WTC11 (cell line): Measurements from ENCODE around the gene COMMD9. TPM values are rescaled to one million over a fixed set of nuclear protein-coding genes. Genes with fewer than 3 reads are reported as not detected.

Source experiments
- ATAC-seq: fragments of 200-7000 bp; cut with Tn5 transposase; 2 replicates; pipeline ENCODE4 v1.10.0; 2021; ENCODE audit warnings: mild to moderate bottlenecking, moderate library complexity
- CTCF ChIA-PET: fragments of 300-600 bp; sonication (Branson Sonifier 250); formaldehyde crosslinking; loops from one replicate; lab custom pipeline; 2021; ENCODE audit warnings: antibody characterized with exemption; lab: Charles Lee
- POLR2A ChIA-PET: fragments of 350-600 bp; sonication (Branson Sonifier 250); formaldehyde crosslinking; loops from one replicate; lab custom pipeline; 2021; ENCODE audit warnings: antibody characterized with exemption; lab: Charles Lee
- DNase-seq: peaks from one replicate; pipeline ENCODE4 v3.0.0; 2021; ENCODE audit warnings: low spot score
- H3K27ac Mint-ChIP-seq: 2 replicates; pipeline ENCODE4 v1.8.0; 2021; ENCODE audit warnings: mixed read lengths
- H3K27me3 Mint-ChIP-seq: 2 replicates; pipeline ENCODE4 v1.8.0; 2021; ENCODE audit warnings: low read depth, mild to moderate bottlenecking, moderate library complexity, mixed read lengths
- H3K36me3 Mint-ChIP-seq: 2 replicates; pipeline ENCODE4 v1.8.0; 2021; ENCODE audit warnings: mixed read lengths
- H3K4me1 Mint-ChIP-seq: 2 replicates; pipeline ENCODE4 v1.8.0; 2022; ENCODE audit warnings: mixed read lengths
- H3K4me3 Mint-ChIP-seq: 2 replicates; pipeline ENCODE4 v1.8.0; 2021; ENCODE audit warnings: mild to moderate bottlenecking, moderate library complexity, mixed read lengths
- H3K9me3 Mint-ChIP-seq: 2 replicates; pipeline ENCODE4 v1.8.0; 2021; ENCODE audit warnings: mixed read lengths
- FOXJ3 ChIP-seq: sonication (generic); formaldehyde crosslinking; IDR thresholded peaks from 2 replicates; pipeline ENCODE4 v1.9.0; 2021; ENCODE audit warnings: missing genetic modification reagents, mild to moderate bottlenecking, borderline replicate concordance
- GRHL2 ChIP-seq: fragments of 250-450 bp; sonication (Bioruptor Pico); IDR thresholded peaks from 2 replicates; pipeline ENCODE4 v1.8.0; 2022; ENCODE audit warnings: mild to moderate bottlenecking, moderate library complexity; ENCODE audit not compliant: insufficient replicate concordance, severe bottlenecking
- JAZF1 ChIP-seq: fragments of 250-450 bp; sonication (Bioruptor Pico); IDR thresholded peaks from 2 replicates; pipeline ENCODE4 v1.9.0; 2021; ENCODE audit warnings: moderate library complexity, mild to moderate bottlenecking, inconsistent platforms
- SMAD3 ChIP-seq: sonication (generic); formaldehyde crosslinking; IDR thresholded peaks from 2 replicates; pipeline ENCODE4 v1.8.0; 2022; ENCODE audit warnings: missing genetic modification reagents, mild to moderate bottlenecking, borderline replicate concordance
- TP53 ChIP-seq: sonication (generic); formaldehyde crosslinking; IDR thresholded peaks from 2 replicates; pipeline ENCODE4 v1.8.1; 2023; ENCODE audit warnings: mild to moderate bottlenecking, missing genetic modification reagents
- ZBTB21 ChIP-seq: sonication (generic); formaldehyde crosslinking; IDR thresholded peaks from 2 replicates; pipeline ENCODE4 v1.8.1; 2023; ENCODE audit warnings: mild to moderate bottlenecking, missing genetic modification reagents, borderline replicate concordance
- ZNF219 ChIP-seq: sonication (generic); formaldehyde crosslinking; IDR thresholded peaks from 2 replicates; pipeline ENCODE4 v1.8.0; 2023; ENCODE audit warnings: missing genetic modification reagents, mild to moderate bottlenecking, borderline replicate concordance
- ZNF232 ChIP-seq: sonication (generic); formaldehyde crosslinking; IDR thresholded peaks from 2 replicates; pipeline ENCODE4 v1.8.0; 2022; ENCODE audit warnings: mild to moderate bottlenecking, missing genetic modification reagents
- ZNF416 ChIP-seq: fragments of 250-450 bp; sonication (Bioruptor Pico); IDR thresholded peaks from 2 replicates; pipeline ENCODE4 v1.9.0; 2021; ENCODE audit warnings: mild to moderate bottlenecking, inconsistent platforms
- ZNF423 ChIP-seq: fragments of 250-450 bp; sonication (Bioruptor Pico); IDR thresholded peaks from 2 replicates; pipeline ENCODE4 v2.1.2; 2022; ENCODE audit warnings: mild to moderate bottlenecking, moderate library complexity
- total RNA-seq: library from RNA; stranded (reverse); gene quantifications from 3 replicates; pipeline ENCODE4 v1.2.3, GENCODE V29; 2021
- TF ChIP-seq, protein P1 (sequence below): sonication (generic); formaldehyde crosslinking; IDR thresholded peaks from 2 replicates; pipeline ENCODE4 v1.8.0; 2022; ENCODE audit warnings: mild to moderate bottlenecking, missing genetic modification reagents
- TF ChIP-seq, protein P2 (sequence below): sonication (generic); formaldehyde crosslinking; IDR thresholded peaks from 2 replicates; pipeline ENCODE4 v1.8.1; 2022; ENCODE audit warnings: low read depth, missing genetic modification reagents, borderline replicate concordance
- TF ChIP-seq, protein P3 (sequence below): sonication (generic); formaldehyde crosslinking; IDR thresholded peaks from 2 replicates; pipeline ENCODE4 v1.8.1; 2022; ENCODE audit warnings: mild to moderate bottlenecking, missing genetic modification reagents, moderate library complexity, borderline replicate concordance
- TF ChIP-seq, protein P4 (sequence below): sonication (generic); formaldehyde crosslinking; IDR thresholded peaks from 2 replicates; pipeline ENCODE4 v1.8.1; 2023; ENCODE audit warnings: mild to moderate bottlenecking, missing genetic modification reagents, moderate library complexity
- TF ChIP-seq, protein P5 (sequence below): fragments of 200-600 bp; IDR thresholded peaks from 2 replicates; pipeline ENCODE4 v1.8.0; 2022; ENCODE audit warnings: antibody characterized with exemption
- TF ChIP-seq, protein P6 (sequence below): fragments of 250-450 bp; sonication (Bioruptor Pico); IDR thresholded peaks from 2 replicates; pipeline ENCODE4 v1.8.0; 2021; ENCODE audit warnings: mild to moderate bottlenecking

COMMD9 gene
- total RNA-seq, 1 experiment from 2014 or later = 33.3 TPM

DNA sequence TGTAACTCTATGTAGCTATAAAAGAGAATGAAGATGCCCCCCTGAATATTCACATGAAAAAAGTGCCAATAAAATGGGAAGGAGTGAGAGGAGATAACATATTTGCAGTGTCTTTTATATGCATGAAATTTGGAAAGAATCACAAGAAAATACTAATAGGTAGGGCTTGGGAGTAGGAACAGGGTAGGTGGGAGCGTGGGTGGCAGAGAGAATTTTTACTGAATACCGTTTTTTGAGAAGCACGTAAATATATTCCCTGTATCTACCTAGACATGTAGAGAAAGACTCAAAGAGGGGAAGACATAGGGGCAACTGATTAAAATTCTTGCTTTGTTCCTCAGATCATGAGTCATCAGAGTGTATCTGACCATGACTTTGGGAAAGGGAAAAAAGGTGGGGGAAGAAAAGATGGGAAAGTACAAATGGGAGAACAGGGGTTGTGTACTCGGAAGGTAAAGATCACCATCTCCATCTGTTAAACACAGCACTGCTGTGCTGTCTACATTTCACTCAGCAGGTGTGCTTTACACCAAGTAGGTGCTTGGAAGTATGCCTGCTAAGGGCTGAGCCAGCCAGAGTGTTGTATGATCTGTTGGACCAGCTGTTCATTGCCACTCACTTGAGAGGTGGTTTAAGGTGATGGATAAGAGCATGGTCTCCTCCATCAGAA, 22.8 kb upstream of the COMMD9 start:
- ATAC-seq (no peak), DNase-seq (no peak)
- H3K36me3 Mint-ChIP-seq = no peaks in the 10 kb centered on the region
- ChIA-PET POLR2A (no interaction called here), CTCF (interaction anchor here (1.6 kb wide), 1 partner anchor 167 kb away, joined by 3 read pairs; no protein-coding TSS in a partner anchor)
- H3K9me3 Mint-ChIP-seq = peaks cover 10% of the 10 kb centered on the region; the same call in 1 of the 2 replicates
- no peak overlapping the region for H3K27ac Mint-ChIP-seq
- H3K4me3 Mint-ChIP-seq = no peak overlapping the region
- peaks cover 13% of the 10 kb centered on the region for H3K4me1 Mint-ChIP-seq
- H3K27me3 Mint-ChIP-seq = peaks cover 15% of the 10 kb centered on the region
- no peak for TF ChIP-seq ZNF219 (CRISPR knock-in tag)
- TF ChIP-seq, protein P1, sequence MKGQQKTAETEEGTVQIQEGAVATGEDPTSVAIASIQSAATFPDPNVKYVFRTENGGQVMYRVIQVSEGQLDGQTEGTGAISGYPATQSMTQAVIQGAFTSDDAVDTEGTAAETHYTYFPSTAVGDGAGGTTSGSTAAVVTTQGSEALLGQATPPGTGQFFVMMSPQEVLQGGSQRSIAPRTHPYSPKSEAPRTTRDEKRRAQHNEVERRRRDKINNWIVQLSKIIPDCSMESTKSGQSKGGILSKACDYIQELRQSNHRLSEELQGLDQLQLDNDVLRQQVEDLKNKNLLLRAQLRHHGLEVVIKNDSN (CRISPR knock-in tag) = no peak
- no peak for TF ChIP-seq SMAD3
- no peak for TF ChIP-seq TP53 (CRISPR knock-in tag)
- TF ChIP-seq GRHL2 (CRISPR knock-in tag) = no peak
- no peak for TF ChIP-seq JAZF1 (CRISPR knock-in tag)
- TF ChIP-seq, all 79 proteins: peak for 0

DNA sequence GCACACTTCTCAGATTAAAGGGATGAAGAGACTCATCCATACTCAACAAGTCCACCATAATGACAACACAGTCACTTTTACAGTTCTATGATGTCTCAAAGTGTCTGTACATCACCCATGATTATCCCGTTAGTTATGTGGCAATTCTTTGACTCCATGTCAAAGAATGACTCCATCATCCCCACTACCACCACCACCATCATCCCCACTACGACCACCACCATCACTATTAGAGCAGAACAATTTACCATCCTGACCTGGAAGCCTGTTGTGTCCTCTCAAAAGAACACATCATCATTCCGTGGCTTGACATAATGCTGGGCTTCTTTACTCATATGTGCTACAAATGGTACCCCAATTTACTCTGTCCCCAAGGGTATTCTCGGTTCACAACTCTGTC, 20.6 kb upstream of the COMMD9 start:
- H3K4me3 Mint-ChIP-seq = no peak overlapping the region
- POLR2A ChIA-PET = no interaction called here
- ATAC-seq (no peak), DNase-seq (no peak)
- CTCF ChIA-PET = no interaction called here
- no peak overlapping the region for H3K27ac Mint-ChIP-seq
- TF ChIP-seq, protein P2, sequence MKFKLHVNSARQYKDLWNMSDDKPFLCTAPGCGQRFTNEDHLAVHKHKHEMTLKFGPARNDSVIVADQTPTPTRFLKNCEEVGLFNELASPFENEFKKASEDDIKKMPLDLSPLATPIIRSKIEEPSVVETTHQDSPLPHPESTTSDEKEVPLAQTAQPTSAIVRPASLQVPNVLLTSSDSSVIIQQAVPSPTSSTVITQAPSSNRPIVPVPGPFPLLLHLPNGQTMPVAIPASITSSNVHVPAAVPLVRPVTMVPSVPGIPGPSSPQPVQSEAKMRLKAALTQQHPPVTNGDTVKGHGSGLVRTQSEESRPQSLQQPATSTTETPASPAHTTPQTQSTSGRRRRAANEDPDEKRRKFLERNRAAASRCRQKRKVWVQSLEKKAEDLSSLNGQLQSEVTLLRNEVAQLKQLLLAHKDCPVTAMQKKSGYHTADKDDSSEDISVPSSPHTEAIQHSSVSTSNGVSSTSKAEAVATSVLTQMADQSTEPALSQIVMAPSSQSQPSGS (CRISPR knock-in tag) = no peak
- TF ChIP-seq ZNF423 (CRISPR knock-in tag) (no peak), ZNF232 (CRISPR knock-in tag) (no peak), ZBTB21 (CRISPR knock-in tag) (no peak), SMAD3 (no peak), ZNF416 (CRISPR knock-in tag) (no peak), FOXJ3 (no peak)
- TF ChIP-seq, protein P3, sequence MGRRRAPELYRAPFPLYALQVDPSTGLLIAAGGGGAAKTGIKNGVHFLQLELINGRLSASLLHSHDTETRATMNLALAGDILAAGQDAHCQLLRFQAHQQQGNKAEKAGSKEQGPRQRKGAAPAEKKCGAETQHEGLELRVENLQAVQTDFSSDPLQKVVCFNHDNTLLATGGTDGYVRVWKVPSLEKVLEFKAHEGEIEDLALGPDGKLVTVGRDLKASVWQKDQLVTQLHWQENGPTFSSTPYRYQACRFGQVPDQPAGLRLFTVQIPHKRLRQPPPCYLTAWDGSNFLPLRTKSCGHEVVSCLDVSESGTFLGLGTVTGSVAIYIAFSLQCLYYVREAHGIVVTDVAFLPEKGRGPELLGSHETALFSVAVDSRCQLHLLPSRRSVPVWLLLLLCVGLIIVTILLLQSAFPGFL (CRISPR knock-in tag) = no peak
- TF ChIP-seq, protein P4, sequence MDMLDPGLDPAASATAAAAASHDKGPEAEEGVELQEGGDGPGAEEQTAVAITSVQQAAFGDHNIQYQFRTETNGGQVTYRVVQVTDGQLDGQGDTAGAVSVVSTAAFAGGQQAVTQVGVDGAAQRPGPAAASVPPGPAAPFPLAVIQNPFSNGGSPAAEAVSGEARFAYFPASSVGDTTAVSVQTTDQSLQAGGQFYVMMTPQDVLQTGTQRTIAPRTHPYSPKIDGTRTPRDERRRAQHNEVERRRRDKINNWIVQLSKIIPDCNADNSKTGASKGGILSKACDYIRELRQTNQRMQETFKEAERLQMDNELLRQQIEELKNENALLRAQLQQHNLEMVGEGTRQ = no peak
- TF ChIP-seq, protein P5, sequence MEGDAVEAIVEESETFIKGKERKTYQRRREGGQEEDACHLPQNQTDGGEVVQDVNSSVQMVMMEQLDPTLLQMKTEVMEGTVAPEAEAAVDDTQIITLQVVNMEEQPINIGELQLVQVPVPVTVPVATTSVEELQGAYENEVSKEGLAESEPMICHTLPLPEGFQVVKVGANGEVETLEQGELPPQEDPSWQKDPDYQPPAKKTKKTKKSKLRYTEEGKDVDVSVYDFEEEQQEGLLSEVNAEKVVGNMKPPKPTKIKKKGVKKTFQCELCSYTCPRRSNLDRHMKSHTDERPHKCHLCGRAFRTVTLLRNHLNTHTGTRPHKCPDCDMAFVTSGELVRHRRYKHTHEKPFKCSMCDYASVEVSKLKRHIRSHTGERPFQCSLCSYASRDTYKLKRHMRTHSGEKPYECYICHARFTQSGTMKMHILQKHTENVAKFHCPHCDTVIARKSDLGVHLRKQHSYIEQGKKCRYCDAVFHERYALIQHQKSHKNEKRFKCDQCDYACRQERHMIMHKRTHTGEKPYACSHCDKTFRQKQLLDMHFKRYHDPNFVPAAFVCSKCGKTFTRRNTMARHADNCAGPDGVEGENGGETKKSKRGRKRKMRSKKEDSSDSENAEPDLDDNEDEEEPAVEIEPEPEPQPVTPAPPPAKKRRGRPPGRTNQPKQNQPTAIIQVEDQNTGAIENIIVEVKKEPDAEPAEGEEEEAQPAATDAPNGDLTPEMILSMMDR = no peak
- TF ChIP-seq, protein P1 (CRISPR knock-in tag) = no peak
- TF ChIP-seq, protein P6, sequence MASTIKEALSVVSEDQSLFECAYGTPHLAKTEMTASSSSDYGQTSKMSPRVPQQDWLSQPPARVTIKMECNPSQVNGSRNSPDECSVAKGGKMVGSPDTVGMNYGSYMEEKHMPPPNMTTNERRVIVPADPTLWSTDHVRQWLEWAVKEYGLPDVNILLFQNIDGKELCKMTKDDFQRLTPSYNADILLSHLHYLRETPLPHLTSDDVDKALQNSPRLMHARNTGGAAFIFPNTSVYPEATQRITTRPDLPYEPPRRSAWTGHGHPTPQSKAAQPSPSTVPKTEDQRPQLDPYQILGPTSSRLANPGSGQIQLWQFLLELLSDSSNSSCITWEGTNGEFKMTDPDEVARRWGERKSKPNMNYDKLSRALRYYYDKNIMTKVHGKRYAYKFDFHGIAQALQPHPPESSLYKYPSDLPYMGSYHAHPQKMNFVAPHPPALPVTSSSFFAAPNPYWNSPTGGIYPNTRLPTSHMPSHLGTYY = no peak
- peaks cover 18% of the 10 kb centered on the region for H3K9me3 Mint-ChIP-seq
- peaks cover 17% of the 10 kb centered on the region for H3K27me3 Mint-ChIP-seq
- no peaks in the 10 kb centered on the region for H3K4me1 Mint-ChIP-seq
- no peaks in the 10 kb centered on the region for H3K36me3 Mint-ChIP-seq
